SK-N-MC (cell line): ENCODE data around the gene PRSS27.

ENCODE experiments used
- EZH2 ChIP-seq: fragments of 200-600 bp; sonication (generic); IDR thresholded peaks from one replicate; pipeline ENCODE4 v1.6.1; 2017; ENCODE audit warnings: antibody characterized with exemption
- FOXP2 ChIP-seq: optimal IDR thresholded peaks from 2 replicates; pipeline ENCODE3; 2011; ENCODE audit warnings: mild to moderate bottlenecking, moderate library complexity; ENCODE audit not compliant: insufficient read depth; ENCODE audit errors: extremely low read length, control extremely low read depth
- POLR2AphosphoS5 ChIP-seq: IDR thresholded peaks from 2 replicates; pipeline ENCODE4 v1.6.1; 2012; ENCODE audit warnings: mild to moderate bottlenecking, low read depth, low read length, borderline replicate concordance

DNA sequence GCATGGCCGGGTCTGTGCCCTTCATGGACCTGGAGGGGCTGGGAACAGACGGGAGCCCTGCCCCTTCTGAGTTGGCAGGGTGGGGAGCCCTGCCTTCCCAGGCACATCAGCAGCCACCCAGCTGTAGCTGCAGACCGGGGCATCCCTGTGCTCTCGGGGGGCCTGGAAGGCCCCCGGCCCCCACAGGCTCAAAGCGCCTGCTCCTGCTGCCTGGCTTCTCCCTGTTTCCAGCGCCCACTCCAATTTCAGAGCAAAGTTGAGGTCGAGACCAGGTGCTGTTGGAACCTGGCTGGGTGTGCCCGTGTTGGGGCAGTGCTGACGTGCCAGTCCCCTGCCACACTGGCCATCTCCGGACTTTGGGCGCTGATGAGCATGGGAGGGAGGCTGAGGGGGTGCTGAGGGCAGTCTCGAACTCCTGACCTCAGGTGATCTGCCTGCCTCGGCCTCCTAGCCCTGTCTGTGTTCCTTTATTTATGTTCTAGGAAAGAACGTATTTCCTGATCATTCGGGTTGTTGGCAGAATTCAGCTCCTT lies 4.9 kb upstream of the PRSS27 start:
- no peak for TF ChIP-seq EZH2
- no peak for TF ChIP-seq POLR2AphosphoS5
- no peak for TF ChIP-seq FOXP2
